H1 (cell line): ENCODE data around the gene STIM2. TPM values are rescaled to one million over a fixed set of nuclear protein-coding genes. Genes with fewer than 3 reads are reported as not detected.

Source experiments
- CTCF ChIA-PET: fragments of 300-600 bp; sonication (Branson Sonifier 250); formaldehyde crosslinking; loops from one replicate; lab custom pipeline; 2021; ENCODE audit not compliant: partially characterized antibody; lab: Charles Lee
- POLR2A ChIA-PET: fragments of 300-600 bp; sonication (Branson Sonifier 250); formaldehyde crosslinking; loops from one replicate; lab custom pipeline; 2021; ENCODE audit warnings: inconsistent platforms; ENCODE audit not compliant: partially characterized antibody; lab: Charles Lee
- DNase-seq, 2 experiments: peaks; one replicate each; pipeline versions ENCODE4 v3.0.0 to v3.0.0-alpha.2; 2010 to 2022; ENCODE audit warnings: low spot score in 2 of 2, low read depth in 1 of 2, mixed read lengths in 1 of 2
- FAIRE-seq: peaks from 2 replicates; lab custom pipeline; 2011; peaks lifted over from hg19 to GRCh38; lab: Jason Lieb, UNC
- H2AFZ ChIP-seq: 2 replicates; pipeline ENCODE4 v1.8.1; 2012; ENCODE audit warnings: low read length, inconsistent platforms
- H2AK5ac ChIP-seq: 2 replicates; pipeline ENCODE4 v1.6.1; 2013; ENCODE audit warnings: low read depth, low read length
- H2BK120ac ChIP-seq: replicated peaks from 2 replicates; pipeline ENCODE3; 2013; ENCODE audit warnings: low read depth, low read length, inconsistent platforms
- H2BK12ac ChIP-seq: 2 replicates; pipeline ENCODE4 v1.6.1; 2013; ENCODE audit warnings: low read depth, low read length
- H2BK15ac ChIP-seq: 2 replicates; pipeline ENCODE4 v1.6.1; 2013; ENCODE audit warnings: low read length
- H2BK20ac ChIP-seq: 2 replicates; pipeline ENCODE4 v1.6.1; 2013; ENCODE audit warnings: low read length
- H2BK5ac ChIP-seq: 2 replicates; pipeline ENCODE4 v1.6.1; 2013; ENCODE audit warnings: low read depth, low read length
- H3K14ac ChIP-seq: 2 replicates; pipeline ENCODE4 v1.6.1; 2013; ENCODE audit warnings: inconsistent platforms; ENCODE audit not compliant: insufficient read length
- H3K18ac ChIP-seq: 2 replicates; pipeline ENCODE4 v1.6.1; 2013; ENCODE audit warnings: low read length; ENCODE audit errors: extremely low read depth
- H3K23ac ChIP-seq: 2 replicates; pipeline ENCODE4 v1.6.1; 2013; ENCODE audit warnings: inconsistent platforms; ENCODE audit not compliant: insufficient read length
- H3K23me2 ChIP-seq: 2 replicates; pipeline ENCODE4 v1.6.1; 2013; ENCODE audit warnings: low read depth, low read length
- H3K27ac ChIP-seq: 2 replicates; pipeline ENCODE4 v1.6.1; 2011; ENCODE audit warnings: low read depth, low read length, inconsistent platforms
- H3K27me3 ChIP-seq, 4 experiments: replicated peaks in 1 of 4; 1 replicate in 1 of 4; 2 replicates in 3 of 4; pipeline versions ENCODE4 v1.6.1 to v1.8.1; 2011 to 2013; ENCODE audit warnings: low read length in 3 of 4, mild to moderate bottlenecking in 3 of 4, inconsistent platforms in 2 of 4, mixed read lengths in 2 of 4, moderate library complexity in 1 of 4; ENCODE audit not compliant: control insufficient read depth in 3 of 4, insufficient read depth in 3 of 4; ENCODE audit errors: extremely low read depth in 1 of 4
- H3K36me3 ChIP-seq, 4 experiments: 2 replicates each; pipeline versions ENCODE4 v1.6.1 to v1.8.1; 2011 to 2013; ENCODE audit warnings: mild to moderate bottlenecking in 4 of 4, low read length in 3 of 4, moderate library complexity in 2 of 4, control low read depth in 1 of 4, inconsistent platforms in 1 of 4; ENCODE audit not compliant: insufficient read depth in 4 of 4, control insufficient read depth in 2 of 4
- H3K4ac ChIP-seq: replicated peaks from 2 replicates; pipeline ENCODE3; 2013; ENCODE audit warnings: low read length, low read depth, mixed read lengths, inconsistent platforms; ENCODE audit not compliant: insufficient read length
- H3K4me1 ChIP-seq, 4 experiments: replicated peaks in 1 of 4; 1 replicate in 1 of 4; 2 replicates in 3 of 4; pipeline versions ENCODE4 v1.6.1 to v1.8.1; 2011 to 2013; ENCODE audit warnings: low read length in 3 of 4, inconsistent platforms in 2 of 4, mixed read lengths in 1 of 4; ENCODE audit not compliant: insufficient read depth in 4 of 4, control insufficient read depth in 3 of 4
- H3K4me2 ChIP-seq, 2 experiments: 2 replicates each; pipeline versions ENCODE4 v1.6.1 to v1.8.1; 2011 to 2013; ENCODE audit warnings: low read depth in 2 of 2, low read length in 2 of 2, control low read depth in 1 of 2, inconsistent platforms in 1 of 2, mild to moderate bottlenecking in 1 of 2; ENCODE audit not compliant: insufficient read depth in 1 of 2
- H3K4me3 ChIP-seq, 4 experiments: fragments of 200-600, 300-600 bp in 1 of 4; sonication (generic), shearing (Covaris generic), sonication (Bioruptor Twin) in 1 of 4; 2 replicates each; pipeline versions ENCODE4 v1.5.1 to v1.8.1; 2011 to 2016; ENCODE audit warnings: low read length in 4 of 4, low read depth in 3 of 4, control low read depth in 2 of 4, inconsistent platforms in 2 of 4, mild to moderate bottlenecking in 2 of 4, mixed read lengths in 1 of 4, moderate library complexity in 1 of 4; ENCODE audit not compliant: insufficient read depth in 2 of 4; ENCODE audit errors: extremely low read depth in 1 of 4
- H3K56ac ChIP-seq: replicated peaks from 2 replicates; pipeline ENCODE3; 2013; ENCODE audit warnings: low read depth, mild to moderate bottlenecking, mixed read lengths, low read length, inconsistent platforms; ENCODE audit not compliant: insufficient read length
- H3K79me1 ChIP-seq: 2 replicates; pipeline ENCODE4 v1.6.1; 2013; ENCODE audit warnings: low read depth, low read length, control low read depth
- H3K79me2 ChIP-seq, 2 experiments: 2 replicates each; pipeline versions ENCODE4 v1.6.1 to v1.8.1; 2012 to 2013; ENCODE audit warnings: low read length in 2 of 2, mild to moderate bottlenecking in 2 of 2, inconsistent platforms in 1 of 2; ENCODE audit not compliant: insufficient read depth in 2 of 2, control insufficient read depth in 1 of 2
- H3K9ac ChIP-seq, 4 experiments: replicated peaks in 1 of 4; 1 replicate in 1 of 4; 2 replicates in 3 of 4; pipeline versions ENCODE4 v1.6.1 to v1.8.1; 2011 to 2013; ENCODE audit warnings: low read depth in 3 of 4, low read length in 3 of 4, control low read depth in 2 of 4, mild to moderate bottlenecking in 2 of 4, moderate library complexity in 2 of 4, inconsistent platforms in 1 of 4; ENCODE audit errors: extremely low read depth in 1 of 4
- H3K9me3 ChIP-seq, 2 experiments: 2 replicates each; pipeline versions ENCODE4 v1.6.1 to v1.8.1; 2012 to 2013; ENCODE audit warnings: mild to moderate bottlenecking in 2 of 2, moderate library complexity in 2 of 2, control low read depth in 1 of 2, inconsistent platforms in 1 of 2, low read depth in 1 of 2, low read length in 1 of 2, mixed read lengths in 1 of 2; ENCODE audit not compliant: insufficient read depth in 2 of 2
- H4K20me1 ChIP-seq, 2 experiments: replicated peaks in 1 of 2; 2 replicates each; pipeline versions ENCODE3 to v1.8.1; 2011 to 2013; ENCODE audit warnings: inconsistent platforms in 2 of 2, low read length in 2 of 2, mild to moderate bottlenecking in 1 of 2; ENCODE audit not compliant: insufficient read depth in 2 of 2, control insufficient read depth in 1 of 2
- H4K5ac ChIP-seq: 2 replicates; pipeline ENCODE4 v1.6.1; 2013; ENCODE audit warnings: low read length, low read depth, mixed read lengths, inconsistent platforms; ENCODE audit not compliant: insufficient read length
- H4K8ac ChIP-seq: 2 replicates; pipeline ENCODE4 v1.8.0; 2013; ENCODE audit warnings: mild to moderate bottlenecking, moderate library complexity, low read length, inconsistent platforms; ENCODE audit not compliant: insufficient read depth; ENCODE audit errors: extremely low read depth
- H4K91ac ChIP-seq: replicated peaks from 2 replicates; pipeline ENCODE3; 2013; ENCODE audit warnings: low read length, mixed read lengths, inconsistent platforms; ENCODE audit not compliant: insufficient read length
- ASH2L ChIP-seq: fragments of 200-600, 300-600 bp; sonication (generic); IDR thresholded peaks from one replicate; pipeline ENCODE4 v1.7.1; 2017; ENCODE audit warnings: low read length
- BACH1 ChIP-seq: IDR thresholded peaks from 2 replicates; pipeline ENCODE4 v1.6.1; 2012; ENCODE audit warnings: low read length, improper control_type of control experiment
- CBX5 ChIP-seq: fragments of 300-800, 300-1000 bp; sonication (generic); IDR thresholded peaks from 2 replicates; pipeline ENCODE4 v1.7.1; 2016; ENCODE audit warnings: antibody characterized with exemption, low read length, low read depth
- CREB1 ChIP-seq: IDR thresholded peaks from 2 replicates; pipeline ENCODE4 v1.6.1; 2012; ENCODE audit warnings: inconsistent platforms
- EP300 ChIP-seq, 2 experiments: IDR thresholded peaks; 1 replicate in 1 of 2; 2 replicates in 1 of 2; pipeline ENCODE4 v1.6.1; 2011 to 2012; ENCODE audit warnings: low read depth in 2 of 2, low read length in 2 of 2, mild to moderate bottlenecking in 2 of 2, borderline replicate concordance in 1 of 2, inconsistent platforms in 1 of 2, moderate library complexity in 1 of 2
- JUND ChIP-seq: IDR thresholded peaks from 2 replicates; pipeline ENCODE4 v1.6.1; 2011; ENCODE audit warnings: mild to moderate bottlenecking, improper control_type of control experiment, low read length
- KDM5A ChIP-seq: fragments of 200-600 bp; IDR thresholded peaks from 2 replicates; pipeline ENCODE4 v1.7.1; 2012; ENCODE audit warnings: mild to moderate bottlenecking, low read length, inconsistent platforms, mixed read lengths
- RNF2 ChIP-seq: fragments of 200-900, 300-1000 bp; sonication (generic); IDR thresholded peaks from 2 replicates; pipeline ENCODE4 v1.7.1; 2016; ENCODE audit warnings: borderline replicate concordance, low read depth, mild to moderate bottlenecking, antibody characterized with exemption, low read length; ENCODE audit not compliant: poor library complexity, severe bottlenecking; ENCODE audit errors: missing control alignments
- TBP ChIP-seq: IDR thresholded peaks from 2 replicates; pipeline ENCODE4 v1.6.1; 2011; ENCODE audit warnings: low read depth, low read length, improper control_type of control experiment
- TEAD4 ChIP-seq: IDR thresholded peaks from 2 replicates; pipeline ENCODE4 v1.6.1; 2012; ENCODE audit warnings: low read depth, low read length, inconsistent platforms, mixed read lengths
- WGBS, 2 experiments: shearing (Covaris generic) in 1 of 2; methylation state at CpG; one replicate each; pipeline versions ENCODE4 v1.1.6 to v1.1.7; 2013 to 2015; ENCODE audit warnings: low lambda C conversion rate in 2 of 2, mixed read lengths in 2 of 2, inconsistent platforms in 1 of 2, low coverage in 1 of 2, missing lambda C conversion rate in 1 of 2; ENCODE audit not compliant: insufficient replicate concordance in 2 of 2, insufficient coverage in 1 of 2, insufficient read length in 1 of 2; ENCODE audit errors: extremely low coverage in 1 of 2, missing lambda C conversion rate in 1 of 2; 5-methylcytosine and 5-hydroxymethylcytosine counted together
- polyA plus RNA-seq, 7 experiments: library from polyadenylated mRNA; depleted of rRNA in 3 of 7; stranded (reverse) in 5 of 7; unstranded in 2 of 7; fragments of >200 nt in 5 of 7; fragments of 200-250 nt in 2 of 7; gene quantifications; 1 replicate in 5 of 7; 2 replicates in 1 of 7; 4 replicates in 1 of 7; pipeline versions ENCODE4 v1.2.1 to v1.2.3, GENCODE V29; 2011 to 2013; ENCODE audit warnings: missing spikeins in 2 of 7, mixed read lengths in 2 of 7
- total RNA-seq: library from RNA; stranded (reverse); fragmentation: NEBNext Ultra II Directional; extraction: Animal tissue kit (Norgen Biotek cat#: 25700); gene quantifications from 2 replicates; pipeline ENCODE4 v1.2.1, GENCODE V29; 2021
- TF ChIP-seq, protein P1 (sequence below): IDR thresholded peaks from 2 replicates; pipeline ENCODE4 v1.6.1; 2011; ENCODE audit warnings: low read depth, mild to moderate bottlenecking, low read length; ENCODE audit not compliant: insufficient read depth

STIM2 gene
- total and polyA plus RNA-seq, 2 of the 8 experiments (the other 6 are each of a cell fraction or from before 2014, with no cell fraction given) = 22.9 to 23.0 TPM

DNA sequence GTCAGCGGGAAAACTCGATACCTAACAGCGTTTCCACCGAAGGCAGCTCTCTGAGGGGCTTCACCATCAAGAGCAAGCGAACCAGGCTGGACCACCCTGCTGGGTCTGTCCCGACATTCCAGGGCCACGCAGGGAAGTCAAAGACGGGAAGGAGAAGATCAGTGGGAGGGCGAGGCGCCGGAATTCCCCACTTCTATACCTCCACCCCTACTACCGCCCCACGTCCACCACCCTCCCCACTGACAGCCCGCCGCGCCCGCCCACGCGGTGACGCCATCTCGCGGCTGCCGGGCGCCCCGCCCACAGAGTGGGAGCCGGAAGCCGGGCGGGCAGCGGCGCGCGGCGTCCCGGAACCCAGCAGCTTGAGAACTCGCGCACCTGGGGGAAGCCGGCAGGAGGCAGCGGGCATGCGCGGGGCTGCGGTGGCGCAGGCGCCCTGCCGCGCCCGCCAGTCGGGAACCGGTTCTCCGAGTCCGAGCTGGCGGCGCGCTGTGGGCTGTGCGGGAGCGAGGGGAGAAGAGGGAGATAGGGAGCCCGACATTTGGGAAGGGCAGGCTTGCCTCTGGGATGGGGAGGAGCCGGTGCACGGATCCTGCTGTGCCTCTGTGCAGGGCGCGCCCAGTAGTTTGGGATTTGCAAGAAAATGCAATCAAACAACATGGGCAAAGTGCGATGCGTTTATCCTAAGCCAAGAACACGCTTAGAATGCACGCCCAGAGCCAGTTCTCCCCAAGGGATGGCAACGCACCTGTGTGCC is 3.2 kb upstream of the STIM2 start:
- Histone ChIP-seq H2BK12ac (peak overlapping the region; percentile 91), H2BK20ac (no peak overlapping the region), H4K20me1 (peaks cover 2% of the 10 kb centered on the region in 2 experiments), H2AK5ac (no peak overlapping the region), H3K23me2 (peaks cover 23% of the 10 kb centered on the region), H3K27ac (0 out of 2 replicates have a peak overlapping the region, but pooled peaks have one; percentile 22), H4K5ac (peak overlapping the region; percentile 51), H3K9ac (peak overlapping the region; percentile 45 to 66 (median 64)), H2AFZ (peak overlapping the region; percentile 94), H3K9me3 (no peaks in the 10 kb centered on the region), H4K91ac (peak overlapping the region; percentile 79), H3K56ac (peak overlapping the region; percentile 37), H3K79me2 (peaks cover 0 to 3% of the 10 kb centered on the region in 2 experiments; a peak in 1 of 4 replicates), H3K4me3 (peak overlapping the region; percentile 72 to 89 (median 86)), H3K27me3 (no peaks in the 10 kb centered on the region), H4K8ac (peak overlapping the region; percentile 92), H2BK15ac (peak overlapping the region; percentile 72; the same call in 1 of the 2 replicates), H3K79me1 (no peaks in the 10 kb centered on the region), H3K4me2 (peak overlapping the region; percentile 93 to 99), H3K23ac (no peak overlapping the region), H2BK120ac (no peak overlapping the region), H2BK5ac (peak overlapping the region; percentile 77; the same call in 1 of the 2 replicates), H3K18ac (peak overlapping the region; percentile 75; the same call in 1 of the 2 replicates), H3K14ac (no peak overlapping the region), H3K4me1 (peaks cover 2 to 10% (median 9%) of the 10 kb centered on the region in 4 experiments), H3K36me3 (no peaks in the 10 kb centered on the region), H3K4ac (peak overlapping the region; percentile 92)
- peak; percentile 36 to 82 for DNase-seq
- POLR2A ChIA-PET = interaction anchor here (1.9 kb wide), 1 partner anchor 9 kb away, joined by 6 read pairs; no protein-coding TSS in a partner anchor
- CTCF ChIA-PET = interaction anchor here (0.7 to 1.6 kb wide), 8 partner anchors 16 to 143 kb away, joined by 3 to 5 read pairs (median 3); no protein-coding TSS in a partner anchor
- WGBS, 2 experiments = 4% methylated on average over 57 of the region's 65 CpGs; no CpG with 5 or more reads in 1 of the 2 experiments
- no peak for FAIRE-seq
- peak; percentile 85 for TF ChIP-seq TEAD4
- no peak for TF ChIP-seq RNF2
- no peak for TF ChIP-seq KDM5A
- peak; percentile 94 for TF ChIP-seq ASH2L
- peak; percentile 19; the same call in 1 of the 2 replicates for TF ChIP-seq CREB1
- no peak for TF ChIP-seq CBX5
- peak in 1 of 2 experiments; percentile 53; a peak in 1 of 3 replicates for TF ChIP-seq EP300 (IDR thresholded peaks at IDR 0.05; ENCODE audit: borderline replicate concordance in 1 of 2, low read depth in 2 of 2, low read length in 2 of 2)
- TF ChIP-seq, protein P1, sequence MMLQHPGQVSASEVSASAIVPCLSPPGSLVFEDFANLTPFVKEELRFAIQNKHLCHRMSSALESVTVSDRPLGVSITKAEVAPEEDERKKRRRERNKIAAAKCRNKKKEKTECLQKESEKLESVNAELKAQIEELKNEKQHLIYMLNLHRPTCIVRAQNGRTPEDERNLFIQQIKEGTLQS = no peak
- TF ChIP-seq TBP = 0 out of 2 replicates have a peak, but pooled peaks have one; percentile 20
- TF ChIP-seq BACH1 = peak; percentile 86
- TF ChIP-seq JUND = no peak
